Thymus (tissue), 11 donors: Measurements from ENCODE around the gene TSPAN6. TPM values are rescaled to one million over a fixed set of nuclear protein-coding genes. Genes with fewer than 3 reads are reported as not detected.

Source experiments
- DNase-seq, 9 donors: peaks; one replicate each; pipeline ENCODE4 v3.0.0-alpha.2; 2013; ENCODE audit warnings: low spot score in 9 of 9, low read depth in 6 of 9, missing footprints in 1 of 9
- H3K27ac ChIP-seq, 2 donors: one replicate each; pipeline ENCODE4 v1.5.1; 2013; ENCODE audit warnings: control low read depth in 1 of 2, low read depth in 1 of 2, low read length in 1 of 2, mild to moderate bottlenecking in 1 of 2, moderate library complexity in 1 of 2
- H3K27me3 ChIP-seq, 2 donors: one replicate each; pipeline ENCODE4 v1.5.1; 2013; ENCODE audit warnings: low read length in 1 of 2; ENCODE audit not compliant: control insufficient read depth in 2 of 2, insufficient read depth in 1 of 2
- H3K36me3 ChIP-seq, 2 donors: one replicate each; pipeline ENCODE4 v1.5.1; 2013; ENCODE audit warnings: low read length in 1 of 2, mild to moderate bottlenecking in 1 of 2, moderate library complexity in 1 of 2; ENCODE audit not compliant: control insufficient read depth in 2 of 2, insufficient read depth in 2 of 2
- H3K4me1 ChIP-seq, 2 donors: one replicate each; pipeline ENCODE4 v1.5.1; 2013; ENCODE audit warnings: low read length in 2 of 2; ENCODE audit not compliant: control insufficient read depth in 2 of 2, insufficient read depth in 2 of 2
- H3K4me3 ChIP-seq, 2 donors: one replicate each; pipeline ENCODE4 v1.5.1; 2013; ENCODE audit warnings: low read length in 2 of 2, control low read depth in 1 of 2, mild to moderate bottlenecking in 1 of 2
- H3K9me3 ChIP-seq, 2 donors: one replicate each; pipeline ENCODE4 v1.5.1; 2013; ENCODE audit warnings: low read length in 1 of 2, mild to moderate bottlenecking in 1 of 2; ENCODE audit not compliant: control insufficient read depth in 2 of 2, insufficient read depth in 1 of 2
- WGBS: extraction: QIAGEN DNeasy Blood & Tissue Kit; methylation state at CpG from one replicate; pipeline ENCODE4 v1.1.7; 2013; 5-methylcytosine and 5-hydroxymethylcytosine counted together
- polyA plus RNA-seq: library from polyadenylated mRNA; stranded (reverse); fragments of 200-250 nt; gene quantifications from one replicate; pipeline ENCODE4 v1.2.3, GENCODE V29; 2013
- total RNA-seq: library from RNA; stranded (reverse); fragments of 120-200 nt; gene quantifications from one replicate; pipeline ENCODE4 v1.2.4, GENCODE V29; 2013
- donor health status: healthy.

TSPAN6 gene
- total and polyA plus RNA-seq, 2 donors, result 14.0 to 15.6 TPM

GRCh38 chrX:100674705-100675104, 38.1 kb upstream of the TSPAN6 start:
- peaks cover 0 to 2% of the 10 kb centered on the region in 2 donors for H3K27me3 ChIP-seq
- no peak overlapping the region for H3K4me3 ChIP-seq
- DNase-seq, result no peak
- H3K36me3 ChIP-seq, result no peaks in the 10 kb centered on the region
- no peaks in the 10 kb centered on the region for H3K4me1 ChIP-seq
- 83% methylated on average over 2 of the region's 2 CpGs for WGBS
- H3K27ac ChIP-seq, result no peak overlapping the region
- no peaks in the 10 kb centered on the region for H3K9me3 ChIP-seq

- Histone ChIP-seq H3K27ac (no peak overlapping the region), H3K9me3 (no peaks in the 10 kb centered on the region), H3K4me1 (no peaks in the 10 kb centered on the region), H3K4me3 (no peak overlapping the region), H3K27me3 (peaks cover 0 to 2% of the 10 kb centered on the region in 2 donors), H3K36me3 (no peaks in the 10 kb centered on the region)
- DNase-seq, result no peak
- WGBS, result 97% methylated on average over 3 of the region's 3 CpGs
These were observed 36.9 kb upstream of the TSPAN6 start for GRCh38 chrX:100673397-100673953.

- no peaks in the 10 kb centered on the region for H3K27me3 ChIP-seq
- 97% methylated on average over 3 of the region's 3 CpGs for WGBS
- no peaks in the 10 kb centered on the region for H3K9me3 ChIP-seq
- H3K27ac ChIP-seq, result no peak overlapping the region
- H3K4me3 ChIP-seq, result no peak overlapping the region
- no peaks in the 10 kb centered on the region for H3K36me3 ChIP-seq
- DNase-seq, result no peak
- no peaks in the 10 kb centered on the region for H3K4me1 ChIP-seq
These were observed 36.4 kb upstream of the TSPAN6 start for GRCh38 chrX:100672966-100673365.

- 85% methylated on average over 2 of the region's 2 CpGs for WGBS
- DNase-seq, result no peak
- Histone ChIP-seq H3K27me3 (no peaks in the 10 kb centered on the region), H3K4me3 (no peak overlapping the region), H3K36me3 (no peaks in the 10 kb centered on the region), H3K27ac (no peak overlapping the region), H3K4me1 (no peaks in the 10 kb centered on the region), H3K9me3 (no peaks in the 10 kb centered on the region)
These were observed 27.0 kb upstream of the TSPAN6 start for GRCh38 chrX:100663642-100664041.

- H3K9me3 ChIP-seq, result no peaks in the 10 kb centered on the region
- no peak overlapping the region for H3K4me3 ChIP-seq
- no peaks in the 10 kb centered on the region for H3K36me3 ChIP-seq
- no peaks in the 10 kb centered on the region for H3K27me3 ChIP-seq
- no peaks in the 10 kb centered on the region for H3K4me1 ChIP-seq
- no peak overlapping the region for H3K27ac ChIP-seq
- no peak for DNase-seq
- 94% methylated on average over 4 of the region's 4 CpGs for WGBS
These were observed 26.2 kb upstream of the TSPAN6 start for GRCh38 chrX:100662796-100663195.

GRCh38 chrX:100662170-100662569, 25.6 kb upstream of the TSPAN6 start:
- WGBS, result 96% methylated on average over 13 of the region's 13 CpGs
- no peak for DNase-seq
- Histone ChIP-seq H3K4me1 (no peaks in the 10 kb centered on the region), H3K27ac (no peak overlapping the region), H3K4me3 (no peak overlapping the region), H3K36me3 (no peaks in the 10 kb centered on the region), H3K27me3 (no peaks in the 10 kb centered on the region), H3K9me3 (no peaks in the 10 kb centered on the region)

GRCh38 chrX:100659431-100660137, 23.0 kb upstream of the TSPAN6 start:
- Histone ChIP-seq H3K4me3 (no peak overlapping the region), H3K27ac (no peak overlapping the region), H3K27me3 (no peaks in the 10 kb centered on the region), H3K36me3 (no peaks in the 10 kb centered on the region), H3K4me1 (no peaks in the 10 kb centered on the region), H3K9me3 (no peaks in the 10 kb centered on the region)
- no peak for DNase-seq
- 95% methylated on average over 4 of the region's 4 CpGs for WGBS

- no peak overlapping the region for H3K4me3 ChIP-seq
- H3K36me3 ChIP-seq, result no peaks in the 10 kb centered on the region
- no peak for DNase-seq
- H3K4me1 ChIP-seq, result no peaks in the 10 kb centered on the region
- 69% methylated on average over 3 of the region's 3 CpGs for WGBS
- H3K27me3 ChIP-seq, result no peaks in the 10 kb centered on the region
- no peaks in the 10 kb centered on the region for H3K9me3 ChIP-seq
- H3K27ac ChIP-seq, result no peak overlapping the region
These were observed 22.4 kb upstream of the TSPAN6 start for GRCh38 chrX:100658941-100659381.

- no peaks in the 10 kb centered on the region for H3K36me3 ChIP-seq
- no peak for DNase-seq
- H3K9me3 ChIP-seq, result no peaks in the 10 kb centered on the region
- H3K27me3 ChIP-seq, result no peaks in the 10 kb centered on the region
- WGBS, result 56% methylated on average over 3 of the region's 3 CpGs
- H3K4me3 ChIP-seq, result no peak overlapping the region
- no peak overlapping the region for H3K27ac ChIP-seq
- H3K4me1 ChIP-seq, result no peaks in the 10 kb centered on the region
These were observed 17.7 kb upstream of the TSPAN6 start for GRCh38 chrX:100654261-100654660.
